Ishikawa (cell line): ENCODE results near the gene DNLZ.

Experiments
- CEBPB ChIP-seq: IDR thresholded peaks from 2 replicates; pipeline ENCODE4 v1.6.1; 2012
- CREB1 ChIP-seq: IDR thresholded peaks from 2 replicates; pipeline ENCODE4 v1.6.1; 2012; ENCODE audit warnings: low read depth
- EGR1 ChIP-seq: IDR thresholded peaks from 2 replicates; pipeline ENCODE4 v1.6.1; 2012
- EP300 ChIP-seq: IDR thresholded peaks from 2 replicates; pipeline ENCODE4 v1.6.1; 2012; ENCODE audit warnings: borderline replicate concordance
- FOXM1 ChIP-seq: IDR thresholded peaks from 2 replicates; pipeline ENCODE4 v1.6.1; 2012; ENCODE audit warnings: low read depth, borderline replicate concordance
- NFIC ChIP-seq: IDR thresholded peaks from 2 replicates; pipeline ENCODE4 v1.6.1; 2012
- RAD21 ChIP-seq: IDR thresholded peaks from 2 replicates; pipeline ENCODE4 v1.6.1; 2012; ENCODE audit warnings: low read depth
- TAF1 ChIP-seq: IDR thresholded peaks from 2 replicates; pipeline ENCODE4 v1.6.1; 2012; ENCODE audit warnings: low read depth, mild to moderate bottlenecking
- TCF12 ChIP-seq: IDR thresholded peaks from 2 replicates; pipeline ENCODE4 v1.6.1; 2012; ENCODE audit warnings: low read depth
- TEAD4 ChIP-seq: IDR thresholded peaks from 2 replicates; pipeline ENCODE4 v1.6.1; 2012
- YY1 ChIP-seq: IDR thresholded peaks from 2 replicates; pipeline ENCODE4 v1.6.1; 2012; ENCODE audit warnings: low read depth
- ZBTB7A ChIP-seq: IDR thresholded peaks from 2 replicates; pipeline ENCODE4 v1.6.1; 2012; ENCODE audit warnings: low read depth
- TF ChIP-seq, protein P1 (sequence below): IDR thresholded peaks from 2 replicates; pipeline ENCODE4 v1.6.1; 2012
- TF ChIP-seq, protein P2 (sequence below): IDR thresholded peaks from 2 replicates; pipeline ENCODE4 v1.6.1; 2012
- TF ChIP-seq, protein P3 (sequence below): IDR thresholded peaks from 2 replicates; pipeline ENCODE4 v1.6.1; 2012; ENCODE audit warnings: low read depth, mild to moderate bottlenecking

Gene DNLZ

DNA sequence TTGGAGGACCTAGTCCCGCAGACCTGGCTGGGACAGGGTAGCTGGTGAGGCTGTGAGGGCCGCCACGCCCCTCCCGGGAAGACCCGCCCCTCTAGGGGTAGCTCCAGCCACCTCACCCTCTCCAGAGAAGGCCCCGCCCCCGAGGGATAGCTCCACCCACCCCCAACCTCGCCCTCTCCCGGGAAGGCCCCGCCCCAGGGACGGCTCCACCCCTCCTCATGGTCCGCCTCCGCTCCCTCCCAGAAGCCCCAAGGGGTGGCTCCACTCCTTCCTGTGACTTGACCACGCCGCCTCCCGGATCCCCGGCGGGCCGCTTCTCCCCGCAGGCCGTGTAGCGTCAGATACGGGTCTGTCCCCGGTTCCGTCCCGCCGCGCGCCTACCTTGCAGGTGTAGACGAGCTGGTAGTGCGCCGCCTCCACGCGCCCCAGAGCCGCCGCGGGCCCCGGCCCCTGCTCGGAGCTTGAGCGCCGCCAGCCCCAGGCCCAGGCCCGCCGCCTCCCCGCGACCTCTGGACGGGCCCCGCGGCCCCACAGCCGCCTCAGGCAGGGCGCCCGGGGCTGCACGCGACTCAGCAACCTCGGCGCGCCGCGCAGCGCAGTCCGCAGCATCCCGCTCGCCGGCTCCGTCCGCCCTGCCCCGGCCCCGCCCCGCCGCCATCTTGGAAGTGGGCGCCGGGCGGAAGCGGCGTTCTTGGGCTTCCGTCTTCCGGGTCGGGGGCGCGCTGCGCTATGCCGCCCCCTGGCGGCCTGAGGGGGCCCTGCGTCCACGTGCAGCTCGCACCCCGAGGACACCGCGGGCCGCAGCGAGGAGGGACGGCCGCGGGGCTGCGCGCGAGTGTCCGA is at the start of gene DNLZ:
Gene DNLZ, minus strand, starts transcription at position 639 of the 843 bp plus-strand sequence. Its CDS starts 30 bp downstream, at position 609.
- TF ChIP-seq, protein P1, sequence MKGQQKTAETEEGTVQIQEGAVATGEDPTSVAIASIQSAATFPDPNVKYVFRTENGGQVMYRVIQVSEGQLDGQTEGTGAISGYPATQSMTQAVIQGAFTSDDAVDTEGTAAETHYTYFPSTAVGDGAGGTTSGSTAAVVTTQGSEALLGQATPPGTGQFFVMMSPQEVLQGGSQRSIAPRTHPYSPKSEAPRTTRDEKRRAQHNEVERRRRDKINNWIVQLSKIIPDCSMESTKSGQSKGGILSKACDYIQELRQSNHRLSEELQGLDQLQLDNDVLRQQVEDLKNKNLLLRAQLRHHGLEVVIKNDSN, result peak; percentile 64
- peak; percentile 45; the same call in 1 of the 2 replicates for TF ChIP-seq RAD21
- peak; percentile 79; the same call in 1 of the 2 replicates for TF ChIP-seq EGR1
- peak; percentile 67 for TF ChIP-seq TAF1
- no peak for TF ChIP-seq EP300
- TF ChIP-seq TCF12, result peak; percentile 45; the same call in 1 of the 2 replicates
- TF ChIP-seq, protein P2, sequence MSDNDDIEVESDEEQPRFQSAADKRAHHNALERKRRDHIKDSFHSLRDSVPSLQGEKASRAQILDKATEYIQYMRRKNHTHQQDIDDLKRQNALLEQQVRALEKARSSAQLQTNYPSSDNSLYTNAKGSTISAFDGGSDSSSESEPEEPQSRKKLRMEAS, result peak; percentile 100
- TF ChIP-seq NFIC, result no peak
- no peak for TF ChIP-seq TEAD4
- peak; percentile 96 for TF ChIP-seq YY1

DNA sequence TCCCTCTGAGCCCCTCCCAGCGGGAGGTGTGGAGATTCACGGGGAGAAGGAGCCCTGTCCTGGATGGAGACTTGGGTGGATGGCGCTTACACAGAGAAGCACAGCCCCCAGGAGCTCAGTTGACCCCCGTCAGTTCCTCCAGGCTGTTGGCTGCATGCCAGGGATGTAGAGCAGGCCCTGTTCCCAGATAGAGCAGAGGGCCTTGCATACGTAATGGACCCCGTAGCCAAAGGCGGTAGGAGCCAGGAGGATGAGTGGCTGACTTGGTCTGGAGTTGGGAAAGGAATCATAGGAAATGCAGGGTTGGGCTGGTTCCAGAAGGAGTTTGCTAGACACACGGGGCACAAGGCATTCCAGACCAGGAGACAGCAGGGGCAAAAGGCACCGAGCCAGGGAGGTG is 49.4 kb upstream of the DNLZ start:
- no peak for TF ChIP-seq FOXM1
- TF ChIP-seq RAD21, result no peak
- 0 out of 2 replicates have a peak, but pooled peaks have one; percentile 17 for TF ChIP-seq NFIC

DNA sequence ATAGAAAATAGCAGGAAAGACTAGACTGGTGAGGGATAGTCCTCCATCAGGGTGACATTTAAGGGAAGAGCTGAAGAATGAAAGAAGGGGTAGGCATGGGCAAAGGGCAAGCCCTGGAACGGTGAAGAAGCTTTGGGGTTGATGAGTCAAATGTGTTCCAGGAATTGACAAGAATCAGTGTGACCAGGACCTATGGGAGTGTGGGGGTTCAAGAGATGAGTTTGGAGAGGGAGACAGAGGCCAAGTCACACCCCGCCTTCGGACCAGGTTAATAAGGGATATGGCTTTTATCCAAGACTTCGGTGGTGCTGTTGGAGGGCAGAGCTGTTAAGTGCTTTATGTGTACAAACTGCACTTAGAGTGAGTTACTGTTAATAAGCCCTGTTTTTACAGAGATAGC is 47.8 kb upstream of the DNLZ start:
- TF ChIP-seq TEAD4 (no peak), RAD21 (no peak), EGR1 (no peak), EP300 (no peak), TCF12 (no peak), CREB1 (no peak), TAF1 (no peak), NFIC (no peak), CEBPB (no peak), FOXM1 (no peak), YY1 (no peak), ZBTB7A (no peak)
- TF ChIP-seq, protein P1, result no peak
- TF ChIP-seq, protein P3, sequence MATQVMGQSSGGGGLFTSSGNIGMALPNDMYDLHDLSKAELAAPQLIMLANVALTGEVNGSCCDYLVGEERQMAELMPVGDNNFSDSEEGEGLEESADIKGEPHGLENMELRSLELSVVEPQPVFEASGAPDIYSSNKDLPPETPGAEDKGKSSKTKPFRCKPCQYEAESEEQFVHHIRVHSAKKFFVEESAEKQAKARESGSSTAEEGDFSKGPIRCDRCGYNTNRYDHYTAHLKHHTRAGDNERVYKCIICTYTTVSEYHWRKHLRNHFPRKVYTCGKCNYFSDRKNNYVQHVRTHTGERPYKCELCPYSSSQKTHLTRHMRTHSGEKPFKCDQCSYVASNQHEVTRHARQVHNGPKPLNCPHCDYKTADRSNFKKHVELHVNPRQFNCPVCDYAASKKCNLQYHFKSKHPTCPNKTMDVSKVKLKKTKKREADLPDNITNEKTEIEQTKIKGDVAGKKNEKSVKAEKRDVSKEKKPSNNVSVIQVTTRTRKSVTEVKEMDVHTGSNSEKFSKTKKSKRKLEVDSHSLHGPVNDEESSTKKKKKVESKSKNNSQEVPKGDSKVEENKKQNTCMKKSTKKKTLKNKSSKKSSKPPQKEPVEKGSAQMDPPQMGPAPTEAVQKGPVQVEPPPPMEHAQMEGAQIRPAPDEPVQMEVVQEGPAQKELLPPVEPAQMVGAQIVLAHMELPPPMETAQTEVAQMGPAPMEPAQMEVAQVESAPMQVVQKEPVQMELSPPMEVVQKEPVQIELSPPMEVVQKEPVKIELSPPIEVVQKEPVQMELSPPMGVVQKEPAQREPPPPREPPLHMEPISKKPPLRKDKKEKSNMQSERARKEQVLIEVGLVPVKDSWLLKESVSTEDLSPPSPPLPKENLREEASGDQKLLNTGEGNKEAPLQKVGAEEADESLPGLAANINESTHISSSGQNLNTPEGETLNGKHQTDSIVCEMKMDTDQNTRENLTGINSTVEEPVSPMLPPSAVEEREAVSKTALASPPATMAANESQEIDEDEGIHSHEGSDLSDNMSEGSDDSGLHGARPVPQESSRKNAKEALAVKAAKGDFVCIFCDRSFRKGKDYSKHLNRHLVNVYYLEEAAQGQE, result no peak
- TF ChIP-seq, protein P2, result no peak

DNA sequence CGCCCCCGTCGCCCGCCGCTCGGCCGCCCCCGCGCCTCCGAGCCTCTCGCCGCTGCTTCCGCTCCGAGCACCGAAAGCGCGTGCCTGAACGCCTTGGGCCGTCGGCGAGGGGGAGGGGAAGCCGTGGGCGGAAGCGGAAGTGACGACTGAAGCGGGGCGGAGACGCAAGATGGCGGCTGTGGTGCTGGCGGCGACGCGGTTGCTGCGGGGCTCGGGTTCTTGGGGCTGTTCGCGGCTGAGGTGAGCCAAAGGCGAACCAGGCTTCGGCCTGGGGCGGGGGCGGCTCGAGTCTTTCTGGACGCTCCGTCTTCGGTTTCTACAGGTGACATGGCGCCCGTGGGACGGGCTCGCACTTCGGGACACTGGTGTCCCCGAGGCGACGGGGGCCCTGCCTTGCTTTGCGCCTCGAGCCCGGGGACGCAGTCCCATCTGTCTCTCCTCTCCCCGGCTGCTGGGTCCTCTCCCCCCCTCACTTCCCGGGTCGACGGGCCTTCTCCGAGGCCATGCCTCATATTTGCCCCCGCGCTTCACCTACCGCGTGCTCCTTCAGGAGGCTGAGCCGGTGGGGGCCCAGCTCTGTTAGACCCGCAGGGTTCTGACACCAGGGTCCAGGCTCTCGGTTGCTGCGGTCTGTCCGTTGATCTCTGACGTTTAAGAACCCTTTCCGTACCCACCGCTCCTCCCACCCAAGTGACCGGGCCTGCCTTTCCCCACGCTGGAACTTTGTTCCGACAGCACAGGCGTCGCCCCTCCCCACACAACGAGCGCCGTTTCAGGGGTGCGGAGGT is 47.1 kb upstream of the DNLZ start, which contains the start of the genes ENTR1 and PMPCA:
Gene ENTR1, minus strand, starts transcription at position 115 of the 788 bp plus-strand sequence. CDS start 217 bp downstream, outside the sequence.
Gene PMPCA, plus strand, starts transcription at position 159 of the 788 bp plus-strand sequence. Its CDS starts 11 bp downstream, at position 170.
- TF ChIP-seq EGR1, result peak; percentile 94
- peak; percentile 62; the same call in 1 of the 2 replicates for TF ChIP-seq TCF12
- peak; percentile 75 for TF ChIP-seq CREB1
- no peak for TF ChIP-seq RAD21
- TF ChIP-seq, protein P1, result peak; percentile 15; the same call in 1 of the 2 replicates
- no peak for TF ChIP-seq TEAD4
- TF ChIP-seq CEBPB, result no peak
- TF ChIP-seq, protein P2, result peak; percentile 82; the same call in 1 of the 2 replicates
- peak; percentile 98 for TF ChIP-seq TAF1
- TF ChIP-seq FOXM1, result no peak
- TF ChIP-seq EP300, result no peak
- peak; percentile 99 for TF ChIP-seq YY1
- TF ChIP-seq ZBTB7A, result no peak
- no peak for TF ChIP-seq NFIC
- TF ChIP-seq, protein P3, result no peak
